GM12864 (cell line): ENCODE data around the gene ABHD17A.

Experiments used
- DNase-seq: peaks from one replicate; pipeline ENCODE4 v3.0.0-alpha.2; 2011; ENCODE audit warnings: low read depth
- H3K4me3 ChIP-seq: 2 replicates; pipeline ENCODE4 v1.5.1; 2011; ENCODE audit warnings: mild to moderate bottlenecking, low read depth, low read length, control low read depth
- CTCF ChIP-seq: IDR thresholded peaks from 2 replicates; pipeline ENCODE4 v1.5.1; 2011; ENCODE audit warnings: low read depth, mild to moderate bottlenecking, moderate library complexity, low read length, control low read depth, inconsistent platforms; ENCODE audit errors: missing control alignments

ABHD17A gene

GRCh38 chr19:1862424-1863327 lies 22.6 kb downstream of the ABHD17A start:
- DNase-seq, result no peak
- peak overlapping the region; percentile 81 for H3K4me3 ChIP-seq
- TF ChIP-seq CTCF, result no peak

- no peak for TF ChIP-seq CTCF
- DNase-seq, result no peak
- H3K4me3 ChIP-seq, result peak overlapping the region; percentile 81
Observed at GRCh38 chr19:1862068-1862423, 23.2 kb downstream of the ABHD17A start.

DNA sequence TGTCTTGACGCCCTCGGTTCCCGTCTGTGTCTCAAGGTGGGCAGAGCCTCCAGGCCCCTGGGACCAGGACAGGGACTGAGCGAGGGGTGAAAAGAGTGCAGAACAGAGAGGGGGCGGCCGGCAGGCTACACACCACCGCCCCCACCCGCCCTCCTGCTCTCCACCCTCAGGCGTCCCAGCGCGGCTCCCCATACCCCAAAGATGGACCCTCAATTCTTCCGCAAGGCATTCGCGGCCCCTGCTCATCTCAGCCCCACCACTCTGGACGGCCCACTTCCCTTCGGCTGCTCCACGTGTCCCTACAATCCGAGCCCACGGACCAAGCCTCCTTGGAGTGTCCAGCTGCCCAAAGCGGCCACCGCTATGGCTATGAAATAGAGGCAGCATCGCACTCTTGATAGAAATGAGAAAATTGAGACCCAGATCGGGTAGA lies 23.7 kb downstream of the ABHD17A start:
- TF ChIP-seq CTCF, result no peak
- H3K4me3 ChIP-seq, result peak overlapping the region; percentile 81
- no peak for DNase-seq

- peak overlapping the region; percentile 81 for H3K4me3 ChIP-seq
- TF ChIP-seq CTCF, result no peak
- DNase-seq, result no peak
Observed at GRCh38 chr19:1860821-1861598, 24.3 kb downstream of the ABHD17A start.

- DNase-seq, result no peak
- TF ChIP-seq CTCF, result no peak
- peak overlapping the region; percentile 81 for H3K4me3 ChIP-seq
Observed at GRCh38 chr19:1860042-1860775, 25.1 kb downstream of the ABHD17A start.

DNA sequence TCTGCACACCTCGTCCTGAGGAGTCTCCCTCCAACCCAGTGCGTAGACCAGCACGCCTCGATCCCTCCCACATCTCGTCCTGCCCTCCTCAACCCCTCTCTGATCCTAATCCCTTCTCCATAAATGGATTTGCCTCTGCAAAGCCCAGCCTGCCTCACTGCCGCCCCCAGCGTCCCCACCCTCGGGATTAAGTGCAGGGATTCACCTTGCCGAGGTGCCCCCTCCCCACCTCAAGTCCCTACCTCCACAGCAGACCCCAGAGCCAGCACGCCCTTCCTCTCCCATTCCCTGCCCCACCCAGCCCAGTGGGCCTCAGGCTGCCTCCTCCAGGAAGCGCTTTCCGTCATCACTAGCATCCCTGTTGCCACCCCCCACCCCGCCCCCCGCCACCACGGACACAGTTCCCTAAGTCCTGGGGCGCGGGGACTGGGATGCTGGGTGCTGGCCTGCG lies 25.9 kb downstream of the ABHD17A start:
- DNase-seq, result no peak
- TF ChIP-seq CTCF, result no peak
- H3K4me3 ChIP-seq, result no peak overlapping the region
